Esophagus muscularis mucosa (tissue), 4 donors: ENCODE data around the gene ELAVL4. TPM values are rescaled to one million over a fixed set of nuclear protein-coding genes. Genes with fewer than 3 reads are reported as not detected.

Experiments used
- DNase-seq: peaks from one replicate; pipeline ENCODE4 v3.0.0-alpha.2; 2017; ENCODE audit errors: extremely low spot score
- H3K27ac ChIP-seq, 4 donors: fragments of 200-600 bp; sonication (generic); replicated peaks in 1 of 4; 1 replicate in 3 of 4; 2 replicates in 1 of 4; pipeline ENCODE4 v1.5.1; 2016 to 2019; ENCODE audit warnings: mild to moderate bottlenecking in 1 of 4
- H3K27me3 ChIP-seq, 4 donors: fragments of 200-600 bp; sonication (generic); one replicate each; pipeline versions ENCODE4 v1.5.1 to v1.6.0; 2016 to 2019
- H3K36me3 ChIP-seq, 4 donors: fragments of 200-600 bp; sonication (generic); one replicate each; pipeline ENCODE4 v1.5.1; 2016 to 2019
- H3K4me1 ChIP-seq, 4 donors: fragments of 200-600 bp; sonication (generic); one replicate each; pipeline ENCODE4 v1.5.1; 2016 to 2019
- H3K4me3 ChIP-seq, 4 donors: fragments of 200-600 bp; sonication (generic); 1 replicate in 2 of 4; 2 replicates in 2 of 4; pipeline ENCODE4 v1.5.1; 2016 to 2019; ENCODE audit warnings: mild to moderate bottlenecking in 4 of 4, moderate library complexity in 1 of 4
- H3K9me3 ChIP-seq, 4 donors: fragments of 200-600 bp; sonication (generic); 1 replicate in 3 of 4; 2 replicates in 1 of 4; pipeline ENCODE4 v1.5.1; 2016 to 2019
- CTCF ChIP-seq, 3 experiments: fragments of 200-600 bp in 2 of 3; fragments of 450-650 bp in 1 of 3; sonication (generic) in 2 of 3; IDR thresholded peaks; one replicate each; pipeline ENCODE4 v1.5.1; 2017 to 2019; ENCODE audit warnings: antibody characterized with exemption in 3 of 3, mild to moderate bottlenecking in 2 of 3, moderate library complexity in 1 of 3
- EP300 ChIP-seq: sonication (generic); formaldehyde crosslinking; IDR thresholded peaks from one replicate; pipeline ENCODE4 v1.6.1; 2017; ENCODE audit warnings: antibody characterized with exemption
- POLR2A ChIP-seq: fragments of 450-650 bp; IDR thresholded peaks from one replicate; pipeline ENCODE4 v1.6.1; 2017; ENCODE audit warnings: antibody characterized with exemption, moderate library complexity, mild to moderate bottlenecking, low read depth
- POLR2AphosphoS5 ChIP-seq, 2 donors: sonication (generic); formaldehyde crosslinking; IDR thresholded peaks; one replicate each; pipeline ENCODE4 v1.6.1; 2017; ENCODE audit warnings: antibody characterized with exemption in 2 of 2
- WGBS: methylation state at CpG from one replicate; pipeline ENCODE4 v1.1.5; 2018; 5-methylcytosine and 5-hydroxymethylcytosine counted together
- intact Hi-C: fragments of 100-400 bp; cut with DNase I; formaldehyde crosslinking; loops from one replicate; pipeline ENCODE4 v1.15.1; 2023
- total RNA-seq, 4 donors: library from RNA; depleted of rRNA; stranded (reverse); fragments of >200 nt; gene quantifications; one replicate each; pipeline versions ENCODE4 v1.1.0 to v1.2.1, GENCODE V29; 2016

Gene ELAVL4
- total RNA-seq, 4 donors from 2014 or later: 0.40 to 2.2 (median 1.1) TPM

GRCh38 chr1:50106095-50106761, 2.5 kb upstream of the ELAVL4 start:
- H3K4me3 ChIP-seq: no peak overlapping the region
- 82% methylated on average over 12 of the region's 12 CpGs for WGBS
- no peak overlapping the region for H3K27ac ChIP-seq
- H3K36me3 ChIP-seq: no peaks in the 10 kb centered on the region
- intact Hi-C loops: no loop called here
- H3K9me3 ChIP-seq: no peaks in the 10 kb centered on the region
- peaks cover 0 to 34% (median 0%) of the 10 kb centered on the region in 4 donors for H3K27me3 ChIP-seq
- no peak for TF ChIP-seq POLR2A
- no peak for TF ChIP-seq EP300
- no peak for TF ChIP-seq POLR2AphosphoS5 (IDR thresholded peaks at IDR 0.05)
- no peak for TF ChIP-seq CTCF (IDR thresholded peaks at IDR 0.05)
- DNase-seq: peak; percentile 45
- H3K4me1 ChIP-seq: peaks cover 0 to 12% (median 4%) of the 10 kb centered on the region in 4 donors

- no peak for DNase-seq
- H3K4me1 ChIP-seq: peaks cover 0 to 12% (median 4%) of the 10 kb centered on the region in 4 donors
- intact Hi-C loops: no loop called here
- WGBS: 80% methylated on average over 4 of the region's 4 CpGs
- H3K9me3 ChIP-seq: no peaks in the 10 kb centered on the region
- no peak for TF ChIP-seq POLR2AphosphoS5 (IDR thresholded peaks at IDR 0.05)
- H3K27me3 ChIP-seq: peaks cover 0 to 49% (median 0%) of the 10 kb centered on the region in 4 donors
- H3K36me3 ChIP-seq: no peaks in the 10 kb centered on the region
- H3K4me3 ChIP-seq: no peak overlapping the region
- no peak overlapping the region for H3K27ac ChIP-seq
Measured at GRCh38 chr1:50109116-50109515, 396 bp downstream of the ELAVL4 start.

- Histone ChIP-seq H3K4me1 (peaks cover 0 to 12% (median 4%) of the 10 kb centered on the region in 4 donors), H3K4me3 (no peak overlapping the region), H3K36me3 (no peaks in the 10 kb centered on the region), H3K9me3 (no peaks in the 10 kb centered on the region), H3K27me3 (peaks cover 0 to 52% (median 0%) of the 10 kb centered on the region in 4 donors), H3K27ac (no peak overlapping the region)
- DNase-seq: no peak
- no peak for TF ChIP-seq EP300
- intact Hi-C loops: no loop called here
- 19% methylated on average over 8 of the region's 8 CpGs for WGBS
Measured at GRCh38 chr1:50109647-50110075, 941 bp downstream of the ELAVL4 start.

- no peak overlapping the region for H3K27ac ChIP-seq
- peaks cover 0 to 52% (median 0%) of the 10 kb centered on the region in 4 donors for H3K27me3 ChIP-seq
- no peak for DNase-seq
- H3K9me3 ChIP-seq: no peaks in the 10 kb centered on the region
- H3K4me3 ChIP-seq: no peak overlapping the region
- H3K36me3 ChIP-seq: no peaks in the 10 kb centered on the region
- H3K4me1 ChIP-seq: peaks cover 0 to 12% (median 4%) of the 10 kb centered on the region in 4 donors
- no peak for TF ChIP-seq EP300
- TF ChIP-seq POLR2AphosphoS5 (IDR thresholded peaks at IDR 0.05): no peak
- TF ChIP-seq POLR2A: no peak
- no peak for TF ChIP-seq CTCF (IDR thresholded peaks at IDR 0.05)
- 24% methylated on average over 9 of the region's 9 CpGs for WGBS
- intact Hi-C loops: no loop called here
Measured at GRCh38 chr1:50110151-50110550, 1.4 kb downstream of the ELAVL4 start.

GRCh38 chr1:50110656-50111055, 1.9 kb downstream of the ELAVL4 start:
- DNase-seq: no peak
- Histone ChIP-seq H3K36me3 (no peaks in the 10 kb centered on the region), H3K4me1 (peaks cover 0 to 12% (median 4%) of the 10 kb centered on the region in 4 donors), H3K9me3 (no peaks in the 10 kb centered on the region), H3K4me3 (no peak overlapping the region), H3K27ac (no peak overlapping the region), H3K27me3 (peaks cover 0 to 52% (median 0%) of the 10 kb centered on the region in 4 donors)
- intact Hi-C loops: no loop called here
- whole genome bisulfite sequencing: 9% methylated on average over 7 of the region's 7 CpGs
- TF ChIP-seq EP300 (no peak), POLR2AphosphoS5 (IDR thresholded peaks at IDR 0.05) (no peak), CTCF (IDR thresholded peaks at IDR 0.05) (no peak), POLR2A (no peak)
